Mesothelial cell of epicardium (in vitro differentiated cells): Measurements from ENCODE around the gene ZNF384. TPM values are rescaled to one million over a fixed set of nuclear protein-coding genes. Genes with fewer than 3 reads are reported as not detected.

Experiments
- DNase-seq, 2 experiments: peaks; one replicate each; pipeline ENCODE4 v3.0.0; 2021; ENCODE audit warnings: low spot score in 2 of 2; ENCODE audit not compliant: unreplicated experiment in 2 of 2
- H3K27ac Mint-ChIP-seq: 2 replicates; pipeline ENCODE4 v1.8.0; 2021; ENCODE audit warnings: mixed read lengths
- H3K27me3 Mint-ChIP-seq: 2 replicates; pipeline ENCODE4 v1.8.0; 2021; ENCODE audit warnings: low read depth, mixed read lengths
- H3K36me3 Mint-ChIP-seq: 2 replicates; pipeline ENCODE4 v1.8.0; 2021; ENCODE audit warnings: mixed read lengths
- H3K4me1 Mint-ChIP-seq: 2 replicates; pipeline ENCODE4 v1.8.0; 2021; ENCODE audit warnings: mixed read lengths
- H3K4me3 Mint-ChIP-seq: 2 replicates; pipeline ENCODE4 v1.8.0; 2021; ENCODE audit warnings: mild to moderate bottlenecking, moderate library complexity, mixed read lengths
- H3K9me3 Mint-ChIP-seq: 2 replicates; pipeline ENCODE4 v1.8.0; 2021; ENCODE audit warnings: mixed read lengths
- CTCF ChIP-seq: fragments of 200-600 bp; sonication (generic); IDR thresholded peaks from one replicate; pipeline ENCODE4 v1.5.0; 2021; ENCODE audit warnings: antibody characterized with exemption; ENCODE audit not compliant: unreplicated experiment
- total RNA-seq: library from RNA; stranded (reverse); gene quantifications from 3 replicates; pipeline ENCODE4 v1.2.1, GENCODE V29; 2021

The ZNF384 gene
- total RNA-seq, 1 donor from 2014 or later: 101 TPM

DNA sequence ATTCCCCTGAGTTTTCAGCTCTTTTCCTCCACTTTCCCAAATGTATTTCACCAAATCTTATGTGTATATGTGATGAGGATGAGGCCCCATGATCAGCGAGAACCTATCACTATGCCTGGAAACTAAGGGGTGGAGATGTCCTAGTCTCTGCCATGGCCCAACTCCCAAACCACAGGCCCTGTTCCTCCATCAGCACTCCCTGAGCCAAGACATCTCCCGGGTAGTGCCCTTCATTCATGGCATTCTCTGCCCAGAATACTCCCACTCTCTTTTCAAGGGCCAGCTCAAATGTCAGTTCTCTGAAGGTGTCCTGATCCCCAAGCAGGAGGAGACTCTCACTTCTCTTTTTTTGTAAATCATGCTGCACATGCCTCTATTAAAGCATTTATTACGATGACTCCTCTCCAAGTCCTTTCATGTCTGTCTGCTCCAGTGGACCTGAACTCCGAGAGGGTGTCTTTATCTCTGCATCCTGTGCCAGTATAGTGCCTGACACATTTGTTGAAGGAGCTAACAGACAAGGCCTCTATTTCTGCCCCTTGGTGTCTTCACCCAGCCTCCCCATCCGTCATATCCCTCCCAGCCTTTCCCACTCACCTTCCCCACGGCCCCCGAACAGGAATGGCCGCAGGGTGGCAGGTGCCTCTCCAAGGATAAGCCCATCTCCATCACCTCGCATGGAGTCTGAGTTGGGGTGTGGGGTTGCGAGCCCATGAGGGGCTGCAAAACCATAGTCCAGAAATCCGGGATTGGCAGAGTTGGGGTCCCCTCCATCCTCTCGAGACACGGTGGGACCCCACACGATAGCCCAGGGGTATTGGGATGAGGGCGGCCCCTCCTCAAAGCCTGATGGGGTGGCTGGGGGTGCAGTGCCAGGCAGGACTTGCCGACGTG, 7.8 kb upstream of the ZNF384 start:
- Mint-ChIP-seq H3K9me3 (no peaks in the 10 kb centered on the region), H3K27me3 (peaks cover 71% of the 10 kb centered on the region), H3K4me1 (peaks cover 17% of the 10 kb centered on the region), H3K4me3 (no peak overlapping the region), H3K36me3 (no peaks in the 10 kb centered on the region), H3K27ac (no peak overlapping the region)
- TF ChIP-seq CTCF: no peak
- DNase-seq: no peak

DNA sequence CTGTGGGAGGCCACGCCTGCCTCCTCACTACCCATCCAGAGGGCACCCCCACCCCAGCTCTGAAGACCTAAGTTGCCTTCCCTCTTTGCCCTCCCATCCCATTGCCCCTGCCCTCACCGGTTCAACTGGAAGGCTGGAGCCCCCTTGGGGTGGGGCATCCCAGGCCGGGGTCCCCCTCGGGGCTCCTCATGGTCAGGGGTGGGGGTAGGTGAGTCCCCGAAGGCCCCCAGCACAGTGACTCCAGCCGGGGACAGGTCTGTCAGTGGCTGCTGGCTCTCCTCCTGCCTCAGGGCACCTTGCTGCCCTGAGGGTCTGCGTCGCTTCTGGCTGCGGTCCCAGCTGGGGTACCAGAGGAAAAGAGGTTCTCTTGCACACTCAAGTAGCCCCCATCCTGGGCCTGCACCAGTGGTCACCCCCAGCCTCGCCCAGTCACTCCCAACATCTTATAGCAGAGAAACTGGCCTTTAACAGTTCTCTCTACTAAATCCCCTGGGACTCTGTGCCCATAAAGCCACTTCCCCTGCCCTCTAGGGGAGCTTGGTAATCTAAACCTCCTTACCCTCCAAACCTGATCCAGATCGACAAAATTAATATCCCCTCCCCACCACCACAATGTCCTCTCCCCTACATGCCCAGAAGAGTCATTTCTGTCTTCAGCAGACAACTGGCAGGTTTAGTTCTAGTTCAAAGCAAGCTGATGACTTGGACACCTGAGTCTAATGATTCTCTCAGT, 6.3 kb upstream of the ZNF384 start:
- Mint-ChIP-seq H3K27me3 (peaks cover 58% of the 10 kb centered on the region), H3K27ac (no peak overlapping the region), H3K9me3 (no peaks in the 10 kb centered on the region), H3K36me3 (no peaks in the 10 kb centered on the region), H3K4me1 (peaks cover 8% of the 10 kb centered on the region), H3K4me3 (no peak overlapping the region)
- no peak for DNase-seq
- no peak for TF ChIP-seq CTCF

GRCh38 chr12:6694701-6695100, 5.5 kb upstream of the ZNF384 start:
- H3K4me3 Mint-ChIP-seq: no peak overlapping the region
- H3K9me3 Mint-ChIP-seq: no peaks in the 10 kb centered on the region
- no peak overlapping the region for H3K27ac Mint-ChIP-seq

DNA sequence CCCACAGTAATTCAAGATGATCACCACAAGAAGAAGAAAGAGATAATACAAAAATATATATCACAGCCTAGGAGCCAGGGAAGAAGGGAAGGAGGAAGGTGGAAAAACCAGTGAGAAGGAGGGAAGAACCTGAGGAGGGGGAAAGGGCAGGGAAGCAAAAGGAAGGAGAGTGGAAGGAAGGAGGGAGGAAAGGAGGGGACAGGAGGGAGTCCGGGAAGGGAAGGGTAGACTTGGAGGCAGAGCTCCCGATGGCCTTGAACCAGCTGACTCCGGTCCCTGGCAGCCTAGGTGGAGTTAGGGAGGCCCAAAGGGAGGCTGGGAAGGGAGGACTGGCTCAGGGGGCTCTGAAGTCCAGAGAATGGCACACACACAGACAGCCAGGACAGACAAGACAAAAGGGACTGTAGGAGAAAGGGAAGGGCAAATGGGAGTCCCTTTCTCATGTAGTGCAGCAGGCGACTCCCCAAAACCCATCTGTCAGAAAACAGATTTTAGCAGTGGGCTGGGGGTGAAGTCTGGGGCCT, 4.7 kb upstream of the ZNF384 start:
- H3K4me3 Mint-ChIP-seq: no peak overlapping the region
- peaks cover 4% of the 10 kb centered on the region for H3K4me1 Mint-ChIP-seq
- no peaks in the 10 kb centered on the region for H3K36me3 Mint-ChIP-seq
- H3K27ac Mint-ChIP-seq: no peak overlapping the region
- H3K9me3 Mint-ChIP-seq: no peaks in the 10 kb centered on the region
- no peak for DNase-seq
- H3K27me3 Mint-ChIP-seq: peaks cover 46% of the 10 kb centered on the region
- TF ChIP-seq CTCF: no peak

More at GRCh38 chr12:6694701-6695100, 5.5 kb upstream of the ZNF384 start:
- peaks cover 11% of the 10 kb centered on the region for H3K4me1 Mint-ChIP-seq
- TF ChIP-seq CTCF: no peak
- H3K36me3 Mint-ChIP-seq: no peaks in the 10 kb centered on the region
- DNase-seq: no peak
- peaks cover 54% of the 10 kb centered on the region for H3K27me3 Mint-ChIP-seq

GRCh38 chr12:6692888-6693287, 3.7 kb upstream of the ZNF384 start:
- Mint-ChIP-seq H3K4me1 (peaks cover 9% of the 10 kb centered on the region), H3K9me3 (no peaks in the 10 kb centered on the region), H3K27me3 (peaks cover 36% of the 10 kb centered on the region), H3K27ac (no peak overlapping the region), H3K36me3 (no peaks in the 10 kb centered on the region), H3K4me3 (no peak overlapping the region)
- no peak for DNase-seq
- no peak for TF ChIP-seq CTCF
